Activated naive CD8-positive, alpha-beta T cell treated with anti-CD3 and anti-CD28 coated beads, Interleukin-2, amount 50 U/mL, for 16 hours (primary cell): ENCODE data around the gene ABCC1.
"Not testable (repeated sequence)": the region's sequence is repeated elsewhere in the genome, so short reads cannot be mapped to it uniquely, and the experiment has no call there.

Source experiments
- DNase-seq: peaks from one replicate; pipeline ENCODE4 v3.0.0-alpha.2; 2020; ENCODE audit warnings: low read depth, low spot score

Gene ABCC1

GRCh38 chr16:16158741-16159374 is 209.4 kb downstream of the ABCC1 start:
- no peak for DNase-seq

DNA sequence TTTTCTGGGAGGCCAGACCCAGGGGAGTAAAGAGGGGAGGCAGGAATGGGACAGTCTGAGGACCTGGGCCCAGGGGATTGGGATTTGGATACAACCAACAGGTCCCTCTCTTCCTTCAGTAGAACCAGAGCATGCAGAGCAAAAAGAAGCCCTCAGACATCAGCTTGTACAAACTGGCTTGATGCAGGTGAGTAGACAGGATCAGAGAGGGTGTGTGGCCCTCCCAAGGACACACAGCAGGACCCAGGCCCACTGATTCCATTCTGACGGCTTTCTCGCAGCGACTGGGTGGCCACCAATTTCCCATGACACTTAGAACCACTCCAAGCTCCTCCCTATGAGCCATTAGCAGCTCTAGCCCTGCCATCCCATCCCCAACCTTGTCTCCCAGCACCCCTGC is 210.2 kb downstream of the ABCC1 start:
- DNase-seq: no peak

- no peak for DNase-seq
Observed at GRCh38 chr16:16161319-16161718, 211.9 kb downstream of the ABCC1 start.

- not testable (repeated sequence) for DNase-seq
Observed at GRCh38 chr16:16161840-16162239, 212.4 kb downstream of the ABCC1 start.

GRCh38 chr16:16162591-16162990 is 213.2 kb downstream of the ABCC1 start:
- no peak for DNase-seq

GRCh38 chr16:16163109-16163508 is 213.7 kb downstream of the ABCC1 start:
- DNase-seq: no peak

DNA sequence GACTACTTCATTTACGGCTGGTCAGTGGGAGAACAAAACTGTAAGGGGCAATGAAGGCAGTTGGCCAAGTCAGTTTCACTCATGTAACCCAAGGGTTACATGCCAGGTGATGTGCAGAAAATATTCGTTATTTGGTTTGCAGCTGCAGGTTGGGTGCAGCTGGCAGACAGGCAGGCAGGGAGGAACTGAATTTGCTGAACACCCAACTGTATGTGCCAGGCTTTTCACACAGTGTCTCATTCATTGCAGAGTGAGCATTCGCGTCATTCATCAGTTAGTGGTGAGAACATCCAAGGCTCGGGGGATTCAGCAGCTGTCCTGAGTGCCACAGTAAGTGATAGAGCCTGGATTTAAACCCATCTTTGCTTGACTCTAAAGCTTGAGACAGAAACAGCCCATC is 214.2 kb downstream of the ABCC1 start:
- DNase-seq: no peak

DNA sequence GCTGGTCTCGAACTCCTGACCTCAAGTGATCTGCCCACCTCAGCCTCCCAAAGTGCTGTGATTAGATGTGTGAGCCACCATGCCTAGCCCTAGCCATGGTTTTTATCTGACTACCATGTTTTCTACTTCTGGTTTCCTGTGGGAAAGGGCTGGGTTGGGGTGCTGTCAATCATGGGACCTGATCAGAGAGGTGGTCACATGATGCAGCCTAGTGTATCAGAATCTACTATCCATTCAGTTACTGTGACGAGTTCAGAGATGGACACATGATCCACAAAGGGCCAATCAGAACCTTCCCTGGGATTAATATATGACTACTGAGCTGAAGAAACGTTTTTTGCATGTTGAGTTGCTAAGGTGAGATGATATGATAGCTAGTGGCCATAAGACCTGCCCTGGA is 214.8 kb downstream of the ABCC1 start:
- no peak for DNase-seq

GRCh38 chr16:16166085-16166484 is 216.7 kb downstream of the ABCC1 start:
- DNase-seq: no peak

DNA sequence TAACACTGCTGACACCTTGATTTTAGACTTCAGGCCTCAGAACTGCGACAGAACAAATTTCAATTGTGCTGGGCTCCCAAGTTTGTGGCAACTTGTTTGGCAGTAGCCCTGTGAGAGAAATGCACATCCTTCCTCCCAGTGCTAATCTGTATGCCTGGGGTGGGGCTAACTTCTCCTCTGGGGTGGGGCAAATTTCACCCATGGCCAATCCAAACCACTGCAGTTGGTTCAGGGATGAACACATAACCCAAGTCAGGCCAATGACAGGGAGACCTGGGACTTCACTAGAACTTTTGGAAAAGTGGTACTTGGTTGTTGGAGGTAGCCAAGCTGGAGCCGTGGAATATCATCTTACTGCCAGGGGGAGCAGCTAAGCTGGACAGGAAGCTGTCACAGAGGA is 217.5 kb downstream of the ABCC1 start:
- no peak for DNase-seq

DNA sequence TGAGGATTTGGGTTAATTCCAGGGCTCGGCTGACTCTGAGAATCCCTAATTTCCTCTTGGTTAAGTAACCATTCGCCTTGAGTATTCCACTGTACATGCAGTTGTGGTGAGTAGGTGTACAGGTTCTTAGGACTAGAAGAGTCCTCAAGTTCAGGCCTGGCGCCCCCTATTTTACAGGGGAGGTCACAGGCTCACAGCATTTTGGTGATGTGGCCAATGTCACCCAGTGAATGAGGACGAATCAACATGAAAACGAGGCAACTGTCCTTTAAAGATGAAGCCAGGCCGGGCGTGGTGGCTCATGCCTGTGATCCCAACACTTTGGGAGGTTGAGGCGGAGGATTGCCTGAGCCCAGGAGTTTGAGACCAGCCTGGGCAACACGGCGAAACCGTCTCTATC is 218.5 kb downstream of the ABCC1 start:
- DNase-seq: no peak

GRCh38 chr16:16168431-16168830 is 219.0 kb downstream of the ABCC1 start:
- no peak for DNase-seq

GRCh38 chr16:16169615-16170014 is 220.2 kb downstream of the ABCC1 start:
- DNase-seq: no peak

- no peak for DNase-seq
Observed at GRCh38 chr16:16171332-16171919, 222.0 kb downstream of the ABCC1 start.

DNA sequence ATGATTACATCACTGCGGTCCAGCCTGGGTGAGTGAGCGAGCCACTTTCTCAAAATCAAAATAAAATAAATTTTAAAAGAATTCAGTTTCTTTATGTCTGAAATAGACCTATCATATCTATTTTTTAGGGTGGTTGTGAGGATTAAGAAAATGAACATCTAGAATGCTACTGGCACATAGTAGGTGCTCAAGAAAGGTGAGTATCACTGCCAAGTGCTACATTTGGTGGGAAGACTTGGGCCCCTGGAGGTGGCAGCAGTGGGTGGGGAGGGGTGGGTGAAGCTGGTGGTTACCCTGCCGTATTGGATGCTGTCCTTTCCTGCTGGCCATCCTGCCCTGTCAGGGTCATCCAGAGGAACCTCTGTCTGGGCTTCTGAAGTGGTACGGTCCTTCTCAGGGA is 223.6 kb downstream of the ABCC1 start:
- DNase-seq: no peak

DNA sequence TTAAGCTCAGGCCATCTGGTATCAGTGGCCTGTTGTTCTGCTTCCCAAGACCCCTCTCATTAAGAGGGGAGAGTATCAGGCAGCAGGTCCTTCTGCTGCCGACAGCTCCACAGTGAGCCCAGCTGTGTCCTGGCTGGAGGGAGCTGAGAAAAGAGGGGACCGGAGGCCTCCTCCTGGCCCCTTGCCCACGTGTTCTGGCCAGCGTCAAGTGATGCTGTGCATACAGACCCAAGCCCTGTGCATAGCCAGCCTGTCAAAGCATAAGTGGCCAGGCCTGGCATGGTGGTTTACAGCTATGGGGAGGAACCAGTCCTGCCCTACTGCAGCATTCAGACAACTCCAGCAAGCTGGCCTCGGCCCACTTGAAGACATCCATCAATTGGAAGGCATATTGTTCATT is 225.9 kb downstream of the ABCC1 start:
- no peak for DNase-seq

GRCh38 chr16:16176328-16176727 is 226.9 kb downstream of the ABCC1 start:
- DNase-seq: no peak

DNA sequence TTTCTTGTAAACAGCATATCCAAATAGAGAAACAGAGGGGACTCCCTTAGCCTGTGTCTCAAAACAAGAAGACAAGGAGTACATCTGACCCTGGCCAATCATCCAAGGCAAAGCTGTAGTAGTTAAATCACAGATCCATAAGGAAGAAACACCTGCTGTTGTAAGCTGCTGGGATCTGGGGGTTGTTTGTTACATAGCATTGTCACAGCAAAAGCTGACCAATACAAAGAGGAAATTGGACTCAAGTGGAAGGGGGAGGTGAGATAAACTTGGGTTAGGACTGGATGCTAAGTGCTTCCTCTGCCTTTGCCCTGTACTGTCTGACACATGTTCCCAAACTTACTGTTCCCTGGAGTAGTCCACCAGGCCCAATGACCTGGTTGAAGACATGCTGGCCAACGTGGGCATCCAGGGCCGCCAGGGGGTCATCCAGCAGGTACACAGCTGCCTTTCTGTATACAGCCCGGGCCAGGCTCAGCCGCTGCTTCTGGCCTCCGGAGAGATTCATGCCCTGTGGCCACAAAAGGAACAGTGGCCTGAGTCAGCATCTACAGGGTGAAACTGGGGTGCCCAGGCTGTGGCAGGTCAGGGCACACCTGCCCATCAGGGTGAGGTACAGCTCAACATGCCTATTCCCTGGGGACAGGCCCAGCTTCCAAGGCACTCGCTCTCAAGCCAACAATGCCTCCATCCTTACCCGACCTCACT is 229.2 kb downstream of the ABCC1 start:
- DNase-seq: no peak

GRCh38 chr16:16181748-16182147 is 232.3 kb downstream of the ABCC1 start:
- DNase-seq: not testable (repeated sequence)

DNA sequence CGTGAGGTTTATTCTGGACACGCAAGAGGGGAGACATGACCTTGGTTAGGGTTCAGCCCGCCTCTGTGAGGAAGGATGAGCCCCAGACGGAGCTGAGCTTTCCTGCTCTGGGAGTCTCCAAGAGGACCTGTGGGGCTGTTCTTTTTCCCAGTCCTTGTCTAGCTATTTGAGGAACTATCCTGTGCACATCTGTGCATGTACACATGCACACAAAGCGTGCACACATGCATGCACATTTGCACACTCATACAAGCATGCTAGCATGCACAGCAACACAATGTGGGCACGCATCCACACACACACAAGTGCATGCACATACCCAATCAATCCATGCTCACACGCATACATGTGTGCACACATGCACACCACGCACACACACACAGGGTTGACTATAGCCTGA is 233.5 kb downstream of the ABCC1 start:
- no peak for DNase-seq

GRCh38 chr16:16183562-16183961 is 234.1 kb downstream of the ABCC1 start:
- no peak for DNase-seq

DNA sequence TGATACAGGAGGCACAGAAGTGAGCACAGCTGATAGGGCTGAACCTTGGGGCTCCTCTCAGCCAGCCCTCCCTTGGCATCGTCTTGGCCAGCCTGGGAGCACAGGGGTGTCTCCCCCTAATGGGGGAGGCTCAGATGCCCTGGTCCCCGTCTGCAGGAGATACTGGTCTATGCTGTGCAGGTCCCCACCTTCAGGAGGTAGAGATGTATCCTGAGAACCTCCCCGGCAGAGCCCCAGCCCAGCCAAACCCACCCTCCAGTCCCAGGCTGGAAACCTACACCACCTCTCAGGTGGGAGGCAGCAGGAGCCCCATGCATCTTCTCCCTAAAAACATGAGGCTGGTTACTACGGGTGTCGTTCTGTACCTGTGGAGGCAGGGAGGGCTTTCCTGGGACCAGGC is 235.2 kb downstream of the ABCC1 start:
- DNase-seq: no peak

DNA sequence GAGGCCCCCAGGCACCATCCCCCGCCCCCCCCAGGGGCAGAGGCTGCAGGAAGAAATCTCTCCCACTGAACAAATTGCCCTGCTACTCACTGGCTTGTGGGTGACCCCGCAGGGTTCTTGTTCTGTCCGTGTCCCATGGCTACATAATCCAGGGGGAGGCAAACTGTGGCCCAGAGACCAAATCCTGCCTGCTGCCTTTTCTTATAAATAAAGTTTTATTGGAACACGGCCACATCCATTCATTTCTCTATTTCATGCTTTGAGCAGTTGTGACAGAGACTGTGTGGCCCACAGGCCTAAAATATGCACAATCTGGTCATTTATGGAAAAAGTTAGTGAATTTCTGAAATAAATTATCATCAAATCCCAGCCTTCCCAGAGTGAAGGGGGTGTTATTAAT is 235.7 kb downstream of the ABCC1 start:
- no peak for DNase-seq
